ENCODE results near the gene VAMP8.
"Not testable (repeated sequence)": the region's sequence is repeated elsewhere in the genome, so short reads cannot be mapped to it uniquely, and the experiment has no call there.

Gene VAMP8

GRCh38 chr2:85606116-85606455, 28.7 kb downstream of the VAMP8 start:
- H3K4me3 ChIP-seq (ENCODE audit: low read depth, low read length), result no peak overlapping the region
- TF ChIP-seq MAX (IDR thresholded peaks at IDR 0.05; ENCODE audit: low read depth, low read length), result no peak
- no peak for TF ChIP-seq POLR2A (IDR thresholded peaks at IDR 0.05; ENCODE audit: extremely low read depth, insufficient read length)
- TF ChIP-seq MYC (IDR thresholded peaks at IDR 0.05; ENCODE audit: low read depth, low read length), result no peak
- TF ChIP-seq CTCF (IDR thresholded peaks at IDR 0.05; ENCODE audit: low read depth, low read length), result no peak
- DNase-seq (ENCODE audit: low read depth), result no peak

- no peak for DNase-seq (ENCODE audit: low read depth)
These were observed 30.2 kb downstream of the VAMP8 start for GRCh38 chr2:85607268-85608215.

GRCh38 chr2:85611217-85611704, 33.9 kb downstream of the VAMP8 start:
- H3K4me3 ChIP-seq (ENCODE audit: low read depth, low read length), result peak overlapping the region; percentile 92
- no peak for TF ChIP-seq MAX (IDR thresholded peaks at IDR 0.05; ENCODE audit: low read depth, low read length)
- no peak for TF ChIP-seq MYC (IDR thresholded peaks at IDR 0.05; ENCODE audit: low read depth, low read length)
- TF ChIP-seq POLR2A (IDR thresholded peaks at IDR 0.05; ENCODE audit: extremely low read depth, insufficient read length), result no peak
- no peak for TF ChIP-seq CTCF (IDR thresholded peaks at IDR 0.05; ENCODE audit: low read depth, low read length)
- DNase-seq (ENCODE audit: low read depth), result no peak

More at GRCh38 chr2:85607268-85608215, 30.2 kb downstream of the VAMP8 start:
- H3K4me3 ChIP-seq (ENCODE audit: low read depth, low read length), result no peak overlapping the region
- no peak for TF ChIP-seq CTCF (IDR thresholded peaks at IDR 0.05; ENCODE audit: low read depth, low read length)
- TF ChIP-seq MYC (IDR thresholded peaks at IDR 0.05; ENCODE audit: low read depth, low read length), result no peak
- TF ChIP-seq POLR2A (IDR thresholded peaks at IDR 0.05; ENCODE audit: extremely low read depth, insufficient read length), result no peak
- no peak for TF ChIP-seq MAX (IDR thresholded peaks at IDR 0.05; ENCODE audit: low read depth, low read length)

GRCh38 chr2:85611705-85612587, 34.6 kb downstream of the VAMP8 start, which contains the start of gene C2orf68:
TSS of gene C2orf68 (minus strand) at chr2:85612066. CDS start at chr2:85611984, 82 bp downstream.
- TF ChIP-seq POLR2A (IDR thresholded peaks at IDR 0.05; ENCODE audit: extremely low read depth, insufficient read length) (peak; percentile 92), MAX (IDR thresholded peaks at IDR 0.05; ENCODE audit: low read depth, low read length) (no peak)
- peak; percentile 96 for DNase-seq (ENCODE audit: low read depth)
- H3K4me3 ChIP-seq (ENCODE audit: low read depth, low read length), result peak within 1 kb of the TSS; percentile 92

GRCh38 chr2:85613717-85614515, 36.5 kb downstream of the VAMP8 start:
- TF ChIP-seq CTCF (IDR thresholded peaks at IDR 0.05; ENCODE audit: low read depth, low read length) (no peak), MYC (IDR thresholded peaks at IDR 0.05; ENCODE audit: low read depth, low read length) (no peak), MAX (IDR thresholded peaks at IDR 0.05; ENCODE audit: low read depth, low read length) (no peak), POLR2A (IDR thresholded peaks at IDR 0.05; ENCODE audit: extremely low read depth, insufficient read length) (no peak)
- no peak overlapping the region for H3K4me3 ChIP-seq (ENCODE audit: low read depth, low read length)
- no peak for DNase-seq (ENCODE audit: low read depth)

GRCh38 chr2:85614757-85615156, 37.4 kb downstream of the VAMP8 start:
- DNase-seq (ENCODE audit: low read depth); H3K4me3 ChIP-seq (ENCODE audit: low read depth, low read length): not testable (repeated sequence)
